ENCODE data around the gene ARHGEF9.

GRCh38 chrX:63755892-63756291 lies 29.1 kb downstream of the ARHGEF9 start:
- TF ChIP-seq CTCF (IDR thresholded peaks at IDR 0.05; ENCODE audit: low read length) (no peak), EZH2phosphoT487 (IDR thresholded peaks at IDR 0.05; ENCODE audit: low read length) (no peak)
